A549 (cell line): ENCODE data around the gene DCXR. TPM values are rescaled to one million over a fixed set of nuclear protein-coding genes. Genes with fewer than 3 reads are reported as not detected.

Source experiments
- ATAC-seq, 2 experiments: fragments of 200-7000 bp in 1 of 2; fragments of >200 bp in 1 of 2; cut with Nextera tagmentation in 1 of 2; cut with Tn5 transposase in 1 of 2; 3 replicates each; pipeline versions ENCODE4 v1.8.0 to v1.9.1; 2018 to 2020; ENCODE audit warnings: mild to moderate bottlenecking in 1 of 2, moderate library complexity in 1 of 2
- CTCF ChIA-PET: fragments of 300-600 bp; sonication (Branson Sonifier 250); formaldehyde crosslinking; extraction: SDS; loops from one replicate; lab custom pipeline; 2021; ENCODE audit warnings: antibody characterized with exemption, inconsistent platforms; lab: Yijun Ruan, JAX
- POLR2A ChIA-PET: fragments of 350-600 bp; formaldehyde crosslinking; extraction: SDS; loops from one replicate; lab custom pipeline; 2021; ENCODE audit warnings: antibody characterized with exemption, inconsistent platforms; lab: Yijun Ruan, JAX
- DNase-seq, 2 experiments: peaks; one replicate each; pipeline versions ENCODE4 v3.0.0 to v3.0.0-alpha.2; 2011 to 2016; ENCODE audit warnings: low read depth in 1 of 2, low spot score in 1 of 2
- FAIRE-seq: peaks from 2 replicates; lab custom pipeline; 2011; peaks lifted over from hg19 to GRCh38; lab: Jason Lieb, UNC
- H3K27ac ChIP-seq, 2 experiments: fragments of >200 bp; sonication (Bioruptor Twin); formaldehyde crosslinking; 3 replicates each; pipeline ENCODE4 v1.5.1; 2016 to 2017
- H3K4me1 ChIP-seq: fragments of >200 bp; sonication (Bioruptor Twin); formaldehyde crosslinking; 3 replicates; pipeline ENCODE4 v1.6.1; 2016
- H3K4me2 ChIP-seq: fragments of >200 bp; sonication (Bioruptor Twin); formaldehyde crosslinking; 3 replicates; pipeline ENCODE4 v1.6.1; 2016
- H3K4me3 ChIP-seq: fragments of >200 bp; sonication (Bioruptor Twin); formaldehyde crosslinking; 3 replicates; pipeline ENCODE4 v1.5.1; 2016
- H3K9me3 ChIP-seq: fragments of >200 bp; sonication (Bioruptor Twin); formaldehyde crosslinking; 3 replicates; pipeline ENCODE4 v1.6.1; 2016
- CBX2 ChIP-seq: fragments of 200-600 bp; sonication (generic); IDR thresholded peaks from 2 replicates; pipeline ENCODE4 v1.6.1; 2016; ENCODE audit warnings: low read depth, mild to moderate bottlenecking, borderline replicate concordance
- GATA3 ChIP-seq: IDR thresholded peaks from 2 replicates; pipeline ENCODE4 v1.6.1; 2012; ENCODE audit warnings: borderline replicate concordance
- HOXA7 ChIP-seq: fragments of 250-450 bp; sonication (Bioruptor Pico); IDR thresholded peaks from 2 replicates; pipeline ENCODE4 v1.5.0; 2020; ENCODE audit warnings: mild to moderate bottlenecking, moderate library complexity
- JUN ChIP-seq, 2 experiments: fragments of >200 bp; sonication (Bioruptor Twin); formaldehyde crosslinking; IDR thresholded peaks; 2 replicates in 1 of 2; 3 replicates in 1 of 2; pipeline ENCODE4 v1.6.1; 2016 to 2017
- JUNB ChIP-seq: fragments of >200 bp; sonication (Bioruptor Twin); formaldehyde crosslinking; IDR thresholded peaks from 2 replicates; pipeline ENCODE4 v1.6.1; 2016
- KDM5A ChIP-seq: fragments of 200-600 bp; sonication (generic); IDR thresholded peaks from 2 replicates; pipeline ENCODE4 v1.6.1; 2016; ENCODE audit warnings: antibody characterized with exemption, mild to moderate bottlenecking
- MAFK ChIP-seq: fragments of 450-650 bp; IDR thresholded peaks from 2 replicates; pipeline ENCODE4 v1.6.1; 2014; ENCODE audit not compliant: partially characterized antibody
- MAX ChIP-seq: IDR thresholded peaks from 2 replicates; pipeline ENCODE4 v1.6.1; 2012
- MAZ ChIP-seq: fragments of 150-350 bp; IDR thresholded peaks from 2 replicates; pipeline ENCODE4 v1.6.1; 2014; ENCODE audit warnings: antibody characterized with exemption, low read depth, low read length, borderline replicate concordance
- MYC ChIP-seq: IDR thresholded peaks from 2 replicates; pipeline ENCODE4 v1.6.1; 2012; ENCODE audit warnings: mild to moderate bottlenecking, inconsistent platforms, low read length, improper control_type of control experiment, borderline replicate concordance
- NR3C1 ChIP-seq: fragments of >200 bp; sonication (Bioruptor Twin); formaldehyde crosslinking; IDR thresholded peaks from 3 replicates; pipeline ENCODE4 v1.6.1; 2017
- POLR2AphosphoS2 ChIP-seq: conservative IDR thresholded peaks from 2 replicates; pipeline ENCODE4 v1.6.1; 2012; ENCODE audit warnings: low read length, improper control_type of control experiment, inconsistent platforms
- RAD21 ChIP-seq, 2 experiments: fragments of >200 bp in 1 of 2; sonication (Bioruptor Twin) in 1 of 2; formaldehyde crosslinking in 1 of 2; IDR thresholded peaks in 1 of 2; conservative IDR thresholded peaks in 1 of 2; 2 replicates in 1 of 2; 3 replicates in 1 of 2; pipeline ENCODE4 v1.6.1; 2012 to 2018; ENCODE audit warnings: inconsistent platforms in 1 of 2
- REST ChIP-seq: fragments of 200-600 bp; sonication (generic); IDR thresholded peaks from 2 replicates; pipeline ENCODE4 v1.6.1; 2016; ENCODE audit warnings: antibody characterized with exemption, mild to moderate bottlenecking, moderate library complexity
- SMC3 ChIP-seq: fragments of >200 bp; sonication (Bioruptor Twin); formaldehyde crosslinking; IDR thresholded peaks from 3 replicates; pipeline ENCODE4 v1.6.1; 2018; ENCODE audit warnings: inconsistent platforms
- SREBF2 ChIP-seq: fragments of 450-650 bp; IDR thresholded peaks from 2 replicates; pipeline ENCODE4 v1.6.1; 2014; ENCODE audit warnings: mild to moderate bottlenecking, moderate library complexity
- TFCP2L1 ChIP-seq: fragments of 250-450 bp; sonication (Bioruptor Pico); IDR thresholded peaks from 2 replicates; pipeline ENCODE4 v1.5.0; 2021; ENCODE audit warnings: mild to moderate bottlenecking
- ZNF302 ChIP-seq: fragments of 250-450 bp; sonication (Bioruptor Pico); IDR thresholded peaks from 2 replicates; pipeline ENCODE4 v1.9.0; 2021; ENCODE audit warnings: inconsistent platforms, mild to moderate bottlenecking, moderate library complexity
- ZSCAN20 ChIP-seq: fragments of 250-450 bp; sonication (Bioruptor Pico); IDR thresholded peaks from 2 replicates; pipeline ENCODE4 v1.8.0; 2022; ENCODE audit warnings: mild to moderate bottlenecking, moderate library complexity
- WGBS: methylation state at CpG from one replicate; pipeline ENCODE4 v1.1.6; 2017; ENCODE audit errors: missing lambda C conversion rate; 5-methylcytosine and 5-hydroxymethylcytosine counted together
- polyA plus RNA-seq, 4 experiments: library from polyadenylated mRNA; depleted of rRNA in 3 of 4; stranded (reverse); fragments of >200 nt; fragmentation: RNase III in 1 of 4; extraction: RNeasy Plus Mini Kit Qiagen cat#74134 plus additional on column Dnase treatment in 1 of 4; gene quantifications; 2 replicates in 3 of 4; 3 replicates in 1 of 4; pipeline ENCODE4 v1.2.3, GENCODE V29; 2011 to 2017

The DCXR gene
- polyA plus RNA-seq, 2 of the 4 experiments (the other 2 are of a cell fraction), result 39.3 to 70.7 TPM

- no peak for TF ChIP-seq REST
These were observed 17.8 kb upstream of the DCXR start (continued) for GRCh38 chr17:82055023-82055964.

- ChIA-PET CTCF (interaction anchor here (1.5 to 21.7 kb wide), 4 partner anchors 11 to 94 kb away, joined by 6 to 191 read pairs (median 26); partner anchors contain the start of genes DCXR, DUS1L and RAC3), POLR2A (interaction anchor here (0.9 kb wide), 1 partner anchor 17 kb away, joined by 3 read pairs; the partner anchor contains the start of gene DCXR)
- ATAC-seq (no peak), DNase-seq (no peak), FAIRE-seq (no peak)
- WGBS, result 95% methylated on average over 32 of the region's 38 CpGs
- peak in 1 of 2 experiments; percentile 13; a peak in 1 of 5 replicates for TF ChIP-seq JUN (IDR thresholded peaks at IDR 0.05)
- no peak for TF ChIP-seq SMC3
- no peak; the same call in 1 of the 2 replicates for TF ChIP-seq POLR2AphosphoS2
- no peak for TF ChIP-seq KDM5A
- TF ChIP-seq MAFK, result no peak
- no peak overlapping the region for H3K27ac ChIP-seq
- no peaks in the 10 kb centered on the region for H3K9me3 ChIP-seq
- H3K4me1 ChIP-seq, result peaks cover 16% of the 10 kb centered on the region; the same call in 2 of the 3 replicates
- H3K4me3 ChIP-seq, result no peak overlapping the region
- no peak overlapping the region for H3K4me2 ChIP-seq
These were observed 17.0 kb upstream of the DCXR start for GRCh38 chr17:82054351-82055022.

- POLR2A ChIA-PET, result interaction anchor here (0.9 kb wide), 1 partner anchor 16 kb away, joined by 3 read pairs; the partner anchor contains the start of gene DCXR
- ATAC-seq, result no peak; a peak in 1 of 6 replicates
- Histone ChIP-seq H3K9me3 (no peaks in the 10 kb centered on the region), H3K4me3 (0 out of 3 replicates have a peak overlapping the region, but pooled peaks have one; percentile 97), H3K27ac (no peak overlapping the region)
- FAIRE-seq, result no peak
- no peak for DNase-seq
- TF ChIP-seq ZNF302 (CRISPR knock-in tag) (no peak), CBX2 (no peak), GATA3 (no peak), SREBF2 (no peak), JUNB (no peak), JUN (IDR thresholded peaks at IDR 0.05) (no peak), MAZ (no peak), RAD21 (conservative IDR thresholded peaks at IDR 0.05 in 1 of 2, IDR thresholded peaks at IDR 0.05 in 1 of 2) (no peak), MYC (no peak), TFCP2L1 (CRISPR knock-in tag) (no peak), ZSCAN20 (no peak), NR3C1 (no peak), HOXA7 (CRISPR knock-in tag) (no peak), MAX (no peak)
- TF ChIP-seq, all 56 proteins: peak for 0
- CTCF ChIA-PET, result interaction anchor here (0.9 to 21.7 kb wide), 5 partner anchors 12 to 94 kb away, joined by 3 to 191 read pairs (median 24); partner anchors contain the start of genes DCXR, DUS1L and RAC3
- 93% methylated on average over 28 of the region's 28 CpGs for WGBS
- Histone ChIP-seq H3K4me2 (peak overlapping the region; percentile 91), H3K4me1 (peaks cover 16% of the 10 kb centered on the region; the same call in 2 of the 3 replicates)
These were observed 16.2 kb upstream of the DCXR start for GRCh38 chr17:82053556-82054263.
